Spleen (tissue), 7 donors: ENCODE data around the gene RFTN1.

Source experiments
- POLR2A ChIP-seq, 3 donors: fragments of 450-650 bp; IDR thresholded peaks; one replicate each; pipeline ENCODE4 v1.5.1; 2017; ENCODE audit warnings: antibody characterized with exemption in 3 of 3, mild to moderate bottlenecking in 1 of 3
- TF ChIP-seq, protein P1 (sequence below), 11 experiments: fragments of 200-600 bp in 7 of 11; fragments of 450-650 bp in 4 of 11; sonication (generic) in 4 of 11; IDR thresholded peaks in 8 of 11; conservative IDR thresholded peaks in 3 of 11; 1 replicate in 7 of 11; 2 replicates in 4 of 11; pipeline versions ENCODE4 v1.4.0 to v1.8.0; 2016 to 2021; ENCODE audit warnings: antibody characterized with exemption in 11 of 11, inconsistent platforms in 4 of 11, mild to moderate bottlenecking in 1 of 11
- donor health status: DM: no; HTN: no; CAD: no; lungs with moderate emphysema.
- donor health status: DM: no; HTN: no; CAD: no.
- donor health status: DM: no; HTN: no; CAD: no.

DNA sequence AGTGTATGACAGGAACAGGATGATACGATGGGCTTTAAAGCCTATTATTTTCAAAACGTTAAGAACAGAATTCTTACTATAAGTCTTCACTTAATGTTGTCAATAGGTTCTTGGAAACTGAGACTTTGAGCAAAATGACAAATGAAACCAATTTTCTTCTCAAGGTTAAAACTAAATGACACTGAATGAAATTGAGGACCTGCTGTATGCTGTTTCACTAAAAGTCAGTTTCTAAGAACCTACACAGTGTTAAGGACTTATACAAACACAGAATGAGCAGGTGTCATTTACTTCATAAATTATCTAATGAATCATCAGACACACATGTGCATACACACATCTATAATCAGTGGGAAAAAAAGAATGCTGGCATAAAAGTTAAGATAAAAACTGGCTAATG lies 106.9 kb downstream of the RFTN1 start:
- TF ChIP-seq, protein P1, sequence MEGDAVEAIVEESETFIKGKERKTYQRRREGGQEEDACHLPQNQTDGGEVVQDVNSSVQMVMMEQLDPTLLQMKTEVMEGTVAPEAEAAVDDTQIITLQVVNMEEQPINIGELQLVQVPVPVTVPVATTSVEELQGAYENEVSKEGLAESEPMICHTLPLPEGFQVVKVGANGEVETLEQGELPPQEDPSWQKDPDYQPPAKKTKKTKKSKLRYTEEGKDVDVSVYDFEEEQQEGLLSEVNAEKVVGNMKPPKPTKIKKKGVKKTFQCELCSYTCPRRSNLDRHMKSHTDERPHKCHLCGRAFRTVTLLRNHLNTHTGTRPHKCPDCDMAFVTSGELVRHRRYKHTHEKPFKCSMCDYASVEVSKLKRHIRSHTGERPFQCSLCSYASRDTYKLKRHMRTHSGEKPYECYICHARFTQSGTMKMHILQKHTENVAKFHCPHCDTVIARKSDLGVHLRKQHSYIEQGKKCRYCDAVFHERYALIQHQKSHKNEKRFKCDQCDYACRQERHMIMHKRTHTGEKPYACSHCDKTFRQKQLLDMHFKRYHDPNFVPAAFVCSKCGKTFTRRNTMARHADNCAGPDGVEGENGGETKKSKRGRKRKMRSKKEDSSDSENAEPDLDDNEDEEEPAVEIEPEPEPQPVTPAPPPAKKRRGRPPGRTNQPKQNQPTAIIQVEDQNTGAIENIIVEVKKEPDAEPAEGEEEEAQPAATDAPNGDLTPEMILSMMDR (IDR thresholded peaks at IDR 0.05 in 8 of 11, conservative IDR thresholded peaks at IDR 0.05 in 3 of 11) = no peak
- no peak for TF ChIP-seq POLR2A (IDR thresholded peaks at IDR 0.05)
